ENCODE data around the gene RAB10. TPM values are rescaled to one million over a fixed set of nuclear protein-coding genes. Genes with fewer than 3 reads are reported as not detected.

RAB10 gene
- total RNA-seq, 1 experiment from 2014 or later: 130 TPM

- Histone ChIP-seq H3K79me2 (ENCODE audit: insufficient read depth, low read length) (no peaks in the 10 kb centered on the region), H3K4ac (ENCODE audit: low read depth, low read length) (no peak overlapping the region), H3K18ac (ENCODE audit: insufficient read length, low read depth, low read length) (no peak overlapping the region), H2BK15ac (ENCODE audit: low read depth, low read length) (no peak overlapping the region), H2BK5ac (ENCODE audit: insufficient read length, low read length) (no peak overlapping the region), H3K9me3 (ENCODE audit: control insufficient read depth, low read depth, low read length) (no peaks in the 10 kb centered on the region), H3K4me1 (ENCODE audit: insufficient read depth, low read length) (no peaks in the 10 kb centered on the region), H3K79me1 (ENCODE audit: insufficient read depth, low read depth, low read length, poor library complexity, severe bottlenecking) (no peaks in the 10 kb centered on the region), H2AK5ac (ENCODE audit: insufficient read length, low read length) (no peak overlapping the region), H3K27ac (ENCODE audit: insufficient read length, low read depth, low read length) (no peak overlapping the region), H2BK20ac (ENCODE audit: low read depth, low read length, poor library complexity, severe bottlenecking) (no peak overlapping the region), H3K56ac (ENCODE audit: insufficient read length, low read depth, low read length) (no peak overlapping the region), H3T11ph (ENCODE audit: low read length) (no peak overlapping the region), H4K8ac (replicated peaks; ENCODE audit: insufficient read length, low read depth, low read length) (no peak overlapping the region), H3K9ac (ENCODE audit: extremely low read depth, insufficient read length, low read length) (no peak overlapping the region), H2AFZ (ENCODE audit: low read length) (no peak overlapping the region), H3K23me2 (ENCODE audit: insufficient read length, low read depth, low read length, poor library complexity, severe bottlenecking) (peaks cover 11% of the 10 kb centered on the region), H3K14ac (ENCODE audit: insufficient read depth, low read length) (no peak overlapping the region), H3K4me2 (ENCODE audit: insufficient read depth, insufficient read length, low read length) (no peak overlapping the region), H2BK120ac (ENCODE audit: low read depth, low read length, poor library complexity, severe bottlenecking) (no peak overlapping the region), H4K91ac (ENCODE audit: insufficient read length, low read depth, low read length) (no peak overlapping the region), H3K27me3 (ENCODE audit: insufficient read depth, low read length) (no peaks in the 10 kb centered on the region), H2BK12ac (ENCODE audit: insufficient read length, low read depth, low read length) (no peak overlapping the region), H4K5ac (ENCODE audit: insufficient read length, low read depth, low read length) (no peak overlapping the region), H3K23ac (ENCODE audit: insufficient read length, low read depth, low read length) (no peak overlapping the region), H4K20me1 (ENCODE audit: control insufficient read depth, insufficient read depth, insufficient read length) (no peaks in the 10 kb centered on the region)
- H3K4me1 Mint-ChIP-seq: peaks cover 26 to 39% of the 10 kb centered on the region in 2 experiments
- peaks cover 11 to 21% (median 12%) of the 10 kb centered on the region in 3 experiments for H3K36me3 Mint-ChIP-seq (ENCODE audit: insufficient read depth in 1 of 3, low read depth in 3 of 3)
- TF ChIP-seq CTCF (conservative IDR thresholded peaks at IDR 0.05): no peak
- no peak for DNase-seq
- no peaks in the 10 kb centered on the region; a peak in 1 of 5 replicates for H3K9me3 Mint-ChIP-seq
- H3K27ac Mint-ChIP-seq: no peak overlapping the region
- no CpG with 5 or more reads among the region's 5 CpGs for WGBS (ENCODE audit: extremely low coverage, insufficient read length, low lambda C conversion rate)
- H3K4me3 Mint-ChIP-seq: no peak overlapping the region
- peaks cover 38% of the 10 kb centered on the region for H3K27me3 Mint-ChIP-seq (ENCODE audit: low read depth)
Measured at GRCh38 chr2:26182441-26182840, 148.6 kb downstream of the RAB10 start.

Data from H9 (cell line).